ENCODE measurements around the gene GOLGA3.

GRCh38 chr12:132777614-132778013 lies 51.1 kb downstream of the GOLGA3 start:
- TF ChIP-seq POLR2A (IDR thresholded peaks at IDR 0.05) (no peak), CTCF (IDR thresholded peaks at IDR 0.05) (no peak)
